K562 (cell line): ENCODE data around the gene KLK3. TPM values are rescaled to one million over a fixed set of nuclear protein-coding genes. Genes with fewer than 3 reads are reported as not detected.

ENCODE experiments used
- ATF7 ChIP-seq: fragments of 450-650 bp; IDR thresholded peaks from 2 replicates; pipeline ENCODE4 v1.7.1; 2014; ENCODE audit warnings: mild to moderate bottlenecking, moderate library complexity
- IFI16 ChIP-seq: fragments of 250-450 bp; sonication (Bioruptor Pico); IDR thresholded peaks from 2 replicates; pipeline ENCODE4 v2.1.2; 2022; ENCODE audit warnings: mild to moderate bottlenecking, inconsistent platforms
- KDM4B ChIP-seq, 2 experiments: fragments of 450-650 bp in 1 of 2; sonication (generic) in 1 of 2; IDR thresholded peaks; 2 replicates each; pipeline ENCODE4 v1.6.1; 2016 to 2017; ENCODE audit warnings: borderline replicate concordance in 2 of 2, antibody characterized with exemption in 1 of 2, low read depth in 1 of 2, mild to moderate bottlenecking in 1 of 2
- MEIS2 ChIP-seq: fragments of 450-650 bp; IDR thresholded peaks from 2 replicates; pipeline ENCODE4 v1.6.1; 2014; ENCODE audit warnings: mild to moderate bottlenecking; ENCODE audit not compliant: partially characterized antibody
- MNT ChIP-seq, 2 experiments: fragments of 450-650 bp; conservative IDR thresholded peaks; 2 replicates each; pipeline ENCODE4 v1.6.1; 2017; ENCODE audit warnings: mild to moderate bottlenecking in 2 of 2, moderate library complexity in 2 of 2
- NFATC3 ChIP-seq: fragments of 450-650 bp; IDR thresholded peaks from 2 replicates; pipeline ENCODE4 v1.6.1; 2017; ENCODE audit warnings: mild to moderate bottlenecking
- POLR3G ChIP-seq: IDR thresholded peaks from 2 replicates; pipeline ENCODE4 v1.6.1; 2011; ENCODE audit not compliant: insufficient read length, insufficient replicate concordance; ENCODE audit errors: extremely low read depth
- RREB1 ChIP-seq: fragments of 250-450 bp; sonication (Bioruptor Pico); IDR thresholded peaks from 2 replicates; pipeline ENCODE4 v1.4.0; 2020
- TAF7 ChIP-seq: fragments of 450-650 bp; IDR thresholded peaks from 2 replicates; pipeline ENCODE4 v1.6.1; 2016; ENCODE audit warnings: missing genetic modification characterization, missing compliant biosample characterization
- THAP7 ChIP-seq: fragments of 250-450 bp; sonication (Bioruptor Pico); IDR thresholded peaks from 2 replicates; pipeline ENCODE4 v1.5.0; 2021
- YY1 ChIP-seq, 3 experiments: IDR thresholded peaks; 2 replicates each; pipeline ENCODE4 v1.6.1; 2011; ENCODE audit warnings: low read length in 2 of 3, mild to moderate bottlenecking in 2 of 3, moderate library complexity in 2 of 3, borderline replicate concordance in 1 of 3, control low read depth in 1 of 3, low read depth in 1 of 3; ENCODE audit not compliant: insufficient read depth in 3 of 3, insufficient replicate concordance in 2 of 3, control insufficient read depth in 1 of 3, insufficient read length in 1 of 3; ENCODE audit errors: extremely low read depth in 1 of 3
- ZBTB1 ChIP-seq: sonication (generic); formaldehyde crosslinking; IDR thresholded peaks from 2 replicates; pipeline ENCODE4 v1.8.1; 2023; ENCODE audit warnings: missing genetic modification reagents, low read depth, mild to moderate bottlenecking, borderline replicate concordance
- ZNF518B ChIP-seq: fragments of 250-450 bp; sonication (Bioruptor Pico); IDR thresholded peaks from 2 replicates; pipeline ENCODE4 v1.5.0; 2021; ENCODE audit warnings: mild to moderate bottlenecking, moderate library complexity
- polyA plus RNA-seq, 8 experiments: library from polyadenylated mRNA; depleted of rRNA in 4 of 8; stranded (reverse) in 5 of 8; unstranded in 3 of 8; fragments of >200 nt; fragmentation: Nextera tagmentation in 2 of 8; fragmentation: Illumina TruSeq in 1 of 8; extraction: Ambion mirVana in 2 of 8; extraction: Trizol in 1 of 8; gene quantifications; 2 replicates each; pipeline versions ENCODE4 v1.2.1 to v1.2.3, GENCODE V29; 2011 to 2014; ENCODE audit warnings: inconsistent platforms in 1 of 8, missing spikeins in 1 of 8
- total RNA-seq, 7 experiments: library from RNA; depleted of rRNA in 6 of 7; stranded (reverse); fragments of >200 nt in 6 of 7; fragmentation: Illumina TruSeq in 2 of 7; extraction: Trizol in 2 of 7; gene quantifications; 2 replicates each; pipeline versions ENCODE4 v1.2.1 to v1.2.3, GENCODE V29; 2011 to 2021; ENCODE audit warnings: low replicate concordance in 1 of 7

KLK3 gene
- total and polyA plus RNA-seq, 9 of the 15 experiments (the other 6 are each of a cell fraction or from before 2014, with no cell fraction given): not detected

- TF ChIP-seq KDM4B (IDR thresholded peaks at IDR 0.05; ENCODE audit: borderline replicate concordance in 2 of 2, low read depth in 1 of 2) (no peak), IFI16 (CRISPR knock-in tag) (no peak), MNT (conservative IDR thresholded peaks at IDR 0.05) (0 out of 4 replicates have a peak, but pooled peaks have one; percentile 25 to 35), MEIS2 (no peak), THAP7 (CRISPR knock-in tag) (no peak), POLR3G (no peak), ATF7 (peak; percentile 30; the same call in 1 of the 2 replicates), ZBTB1 (no peak), YY1 (IDR thresholded peaks at IDR 0.05; ENCODE audit: borderline replicate concordance in 1 of 3, control insufficient read depth in 1 of 3, extremely low read depth in 1 of 3, insufficient read depth in 3 of 3, insufficient read length in 1 of 3, insufficient replicate concordance in 2 of 3, low read depth in 1 of 3, low read length in 2 of 3) (peak in 1 of 3 experiments; percentile 38), TAF7 (tag) (no peak), ZNF518B (no peak), RREB1 (CRISPR knock-in tag) (no peak), NFATC3 (no peak)
Observed at GRCh38 chr19:50893047-50893736, 38.5 kb downstream of the KLK3 start (continued).
